Right lobe of liver (tissue), 6 donors: ENCODE measurements around the gene GRID1. TPM values are rescaled to one million over a fixed set of nuclear protein-coding genes. Genes with fewer than 3 reads are reported as not detected.

Source experiments
- ATAC-seq, 4 donors: fragments of 200-7000 bp; cut with Tn5 transposase; one replicate each; pipeline ENCODE4 v1.9.1; 2020; ENCODE audit warnings: mild to moderate bottlenecking in 4 of 4, moderate library complexity in 4 of 4
- DNase-seq, 3 donors: peaks; one replicate each; pipeline ENCODE4 v3.0.0-alpha.2; 2020
- H3K27ac ChIP-seq, 3 donors: fragments of 200-600 bp; one replicate each; pipeline ENCODE4 v1.8.0; 2022
- H3K27me3 ChIP-seq, 2 donors: fragments of 200-600 bp; one replicate each; pipeline ENCODE4 v1.8.0; 2022
- H3K36me3 ChIP-seq, 4 donors: fragments of 200-600 bp; sonication (generic) in 1 of 4; one replicate each; pipeline versions ENCODE4 v1.5.1 to v1.8.0; 2017 to 2022; ENCODE audit warnings: control low read depth in 1 of 4
- H3K4me1 ChIP-seq, 4 donors: fragments of 200-600 bp; sonication (generic) in 1 of 4; one replicate each; pipeline versions ENCODE4 v1.5.1 to v1.8.0; 2017 to 2022; ENCODE audit warnings: control low read depth in 1 of 4
- H3K4me3 ChIP-seq, 3 donors: fragments of 200-600 bp; one replicate each; pipeline ENCODE4 v1.8.0; 2022
- H3K9me3 ChIP-seq, 4 donors: fragments of 200-600 bp; sonication (generic) in 1 of 4; one replicate each; pipeline versions ENCODE4 v1.5.1 to v1.8.0; 2017 to 2022; ENCODE audit warnings: control low read depth in 1 of 4
- CTCF ChIP-seq, 4 donors: fragments of 200-600 bp in 3 of 4; fragments of 450-650 bp in 1 of 4; IDR thresholded peaks; one replicate each; pipeline versions ENCODE4 v1.5.1 to v1.8.0; 2016 to 2022; ENCODE audit warnings: antibody characterized with exemption in 4 of 4, mild to moderate bottlenecking in 2 of 4
- POLR2A ChIP-seq: fragments of 450-650 bp; IDR thresholded peaks from one replicate; pipeline ENCODE4 v1.6.1; 2017; ENCODE audit warnings: antibody characterized with exemption, mild to moderate bottlenecking
- WGBS: methylation state at CpG from one replicate; pipeline ENCODE4 v1.1.6; 2018; ENCODE audit warnings: low coverage, low lambda C conversion rate; ENCODE audit not compliant: insufficient coverage; ENCODE audit errors: missing lambda C conversion rate; 5-methylcytosine and 5-hydroxymethylcytosine counted together
- intact Hi-C, 2 donors: fragments of 100-400 bp; cut with DNase I; formaldehyde crosslinking; loops; one replicate each; pipeline versions ENCODE4 v1.11.2 to v1.14.1; 2022
- total RNA-seq, 6 experiments: library from RNA; depleted of rRNA in 2 of 6; stranded (reverse); fragments of >200 nt in 2 of 6; fragmentation: NEBNext Ultra II Directional in 3 of 6; extraction: Animal tissue kit (Norgen Biotek cat#: 25700) in 3 of 6; gene quantifications; one replicate each; pipeline versions ENCODE4 v1.1.0 to v1.2.4, GENCODE V29; 2016 to 2023
- donor health status: DM: no; HTN: yes; CAD: no.
- donor health status: DM: no; HTN: no; CAD: no.
- donor health status: DM: no; HTN: no; CAD: no.
- donor health status: DM: no; HTN: yes; CAD: no.
- donor health status: DM: no; HTN: yes; CAD: no.

GRID1 gene
- total RNA-seq, 6 experiments from 2014 or later, result 0.05 to 1.9 (median 0.81) TPM

- Histone ChIP-seq H3K36me3 (no peaks in the 10 kb centered on the region), H3K9me3 (no peaks in the 10 kb centered on the region), H3K27ac (no peak overlapping the region), H3K27me3 (no peaks in the 10 kb centered on the region), H3K4me1 (no peaks in the 10 kb centered on the region), H3K4me3 (no peak overlapping the region)
- intact Hi-C loops, result no loop called here
- no peak for ATAC-seq
- DNase-seq, result no peak
- WGBS, result 80% methylated on average over 7 of the region's 7 CpGs
- no peak for TF ChIP-seq POLR2A
- TF ChIP-seq CTCF (IDR thresholded peaks at IDR 0.05), result no peak
These were observed 442.1 kb downstream of the GRID1 start for GRCh38 chr10:85924382-85925102.

GRCh38 chr10:85922356-85923129 lies 444.1 kb downstream of the GRID1 start:
- WGBS, result 85% methylated on average over 5 of the region's 9 CpGs
- Histone ChIP-seq H3K4me3 (no peak overlapping the region), H3K27me3 (no peaks in the 10 kb centered on the region), H3K36me3 (no peaks in the 10 kb centered on the region), H3K4me1 (no peaks in the 10 kb centered on the region), H3K9me3 (no peaks in the 10 kb centered on the region), H3K27ac (no peak overlapping the region)
- ATAC-seq (no peak), DNase-seq (no peak)
- intact Hi-C loops, result no loop called here
- TF ChIP-seq POLR2A (no peak), CTCF (IDR thresholded peaks at IDR 0.05) (no peak)

GRCh38 chr10:85921789-85922188 lies 444.8 kb downstream of the GRID1 start:
- Histone ChIP-seq H3K4me1 (no peaks in the 10 kb centered on the region), H3K27ac (no peak overlapping the region), H3K4me3 (no peak overlapping the region), H3K27me3 (no peaks in the 10 kb centered on the region), H3K36me3 (no peaks in the 10 kb centered on the region), H3K9me3 (no peaks in the 10 kb centered on the region)
- no peak for DNase-seq
- no peak for TF ChIP-seq CTCF (IDR thresholded peaks at IDR 0.05)
- TF ChIP-seq POLR2A, result no peak
- ATAC-seq, result no peak
- WGBS, result 94% methylated on average over 5 of the region's 5 CpGs
- intact Hi-C loops, result no loop called here

- Histone ChIP-seq H3K27me3 (no peaks in the 10 kb centered on the region), H3K27ac (no peak overlapping the region), H3K4me1 (no peaks in the 10 kb centered on the region), H3K36me3 (no peaks in the 10 kb centered on the region), H3K4me3 (no peak overlapping the region), H3K9me3 (no peaks in the 10 kb centered on the region)
- intact Hi-C loops, result no loop called here
- TF ChIP-seq POLR2A (no peak), CTCF (IDR thresholded peaks at IDR 0.05) (no peak)
- DNase-seq (no peak), ATAC-seq (no peak)
- 87% methylated on average over 4 of the region's 6 CpGs for WGBS
These were observed 446.3 kb downstream of the GRID1 start for GRCh38 chr10:85920311-85920710.
